Testis (tissue), 3 donors: ENCODE data around the gene LEF1. TPM values are rescaled to one million over a fixed set of nuclear protein-coding genes. Genes with fewer than 3 reads are reported as not detected.
"Not testable (repeated sequence)": the region's sequence is repeated elsewhere in the genome, so short reads cannot be mapped to it uniquely, and the experiment has no call there.

Experiments
- DNase-seq: peaks from one replicate; pipeline ENCODE4 v3.0.0-alpha.2; 2019
- H3K27ac ChIP-seq, 2 donors: fragments of 200-600 bp; sonication (generic); one replicate each; pipeline ENCODE4 v1.5.1; 2019
- H3K27me3 ChIP-seq: fragments of 200-600 bp; sonication (generic); one replicate; pipeline ENCODE4 v1.5.1; 2019
- H3K36me3 ChIP-seq: fragments of 200-600 bp; sonication (generic); one replicate; pipeline ENCODE4 v1.5.1; 2017; ENCODE audit warnings: low read depth; ENCODE audit errors: missing control alignments
- H3K4me1 ChIP-seq: fragments of 200-600 bp; sonication (generic); one replicate; pipeline ENCODE4 v1.5.1; 2019
- H3K4me3 ChIP-seq, 2 donors: fragments of 200-600 bp; sonication (generic); one replicate each; pipeline ENCODE4 v1.5.1; 2017 to 2019
- H3K9me3 ChIP-seq: fragments of 200-600 bp; sonication (generic); one replicate; pipeline ENCODE4 v1.5.1; 2017
- POLR2A ChIP-seq: fragments of 450-650 bp; IDR thresholded peaks from one replicate; pipeline ENCODE4 v1.6.1; 2017; ENCODE audit warnings: antibody characterized with exemption, mild to moderate bottlenecking, moderate library complexity
- WGBS, 2 donors: methylation state at CpG; one replicate each; pipeline ENCODE4 v1.1.5; 2018; 5-methylcytosine and 5-hydroxymethylcytosine counted together
- intact Hi-C: fragments of 100-400 bp; cut with DNase I; formaldehyde crosslinking; loops from one replicate; pipeline ENCODE4 v1.15.1; 2023; ENCODE audit warnings: low total_unique reads
- polyA plus RNA-seq: library from polyadenylated mRNA; stranded (reverse); fragments of 350-450 nt; fragmentation: Illumina TruSeq; extraction: RNeasy Lipid Tissue Mini Kit (QIAGEN cat#74804); gene quantifications from one replicate; pipeline ENCODE4 v1.2.3, GENCODE V29; 2014; ENCODE audit warnings: low read depth, low replicate concordance; ENCODE audit not compliant: insufficient read depth
- total RNA-seq, 2 donors: library from RNA; depleted of rRNA; stranded (reverse); fragments of >200 nt; gene quantifications; one replicate each; pipeline ENCODE4 v1.2.3, GENCODE V29; 2016
- TF ChIP-seq, protein P1 (sequence below), 3 experiments: fragments of 450-650 bp in 2 of 3; fragments of 200-600 bp in 1 of 3; sonication (generic) in 1 of 3; IDR thresholded peaks; one replicate each; pipeline ENCODE4 v1.5.1; 2016 to 2019; ENCODE audit warnings: antibody characterized with exemption in 3 of 3, mild to moderate bottlenecking in 2 of 3, moderate library complexity in 1 of 3

LEF1 gene
- total and polyA plus RNA-seq, 3 donors from 2014 or later, result 35.0 to 63.5 (median 37.1) TPM

DNA sequence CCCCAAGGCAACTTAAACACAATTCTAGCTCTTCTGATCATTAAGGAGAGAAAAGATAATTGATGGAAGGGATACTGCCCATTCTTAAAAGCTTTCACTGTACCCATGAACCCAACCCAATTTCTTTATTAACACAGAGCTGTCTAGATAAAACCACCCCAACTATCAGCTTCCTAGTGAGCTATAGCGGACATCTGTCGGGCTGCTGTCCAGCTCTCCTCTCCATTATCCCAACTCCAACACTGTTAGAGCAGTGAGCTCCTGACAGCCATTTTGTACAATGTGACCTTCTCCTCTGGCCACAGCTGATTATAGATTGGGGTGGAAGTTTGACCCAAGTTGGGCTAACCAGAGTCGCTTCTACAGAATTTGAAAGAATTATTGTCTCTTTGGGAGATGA, 112.9 kb downstream of the LEF1 start:
- Histone ChIP-seq H3K4me3 (no peak overlapping the region), H3K36me3 (no peaks in the 10 kb centered on the region), H3K27me3 (no peaks in the 10 kb centered on the region), H3K9me3 (no peaks in the 10 kb centered on the region), H3K27ac (no peak overlapping the region), H3K4me1 (no peaks in the 10 kb centered on the region)
- WGBS, 2 donors, result 88 to 94% methylated on average over 3 of the region's 3 CpGs
- intact Hi-C loops, result no loop called here
- no peak for DNase-seq
- no peak for TF ChIP-seq POLR2A
- TF ChIP-seq, protein P1, sequence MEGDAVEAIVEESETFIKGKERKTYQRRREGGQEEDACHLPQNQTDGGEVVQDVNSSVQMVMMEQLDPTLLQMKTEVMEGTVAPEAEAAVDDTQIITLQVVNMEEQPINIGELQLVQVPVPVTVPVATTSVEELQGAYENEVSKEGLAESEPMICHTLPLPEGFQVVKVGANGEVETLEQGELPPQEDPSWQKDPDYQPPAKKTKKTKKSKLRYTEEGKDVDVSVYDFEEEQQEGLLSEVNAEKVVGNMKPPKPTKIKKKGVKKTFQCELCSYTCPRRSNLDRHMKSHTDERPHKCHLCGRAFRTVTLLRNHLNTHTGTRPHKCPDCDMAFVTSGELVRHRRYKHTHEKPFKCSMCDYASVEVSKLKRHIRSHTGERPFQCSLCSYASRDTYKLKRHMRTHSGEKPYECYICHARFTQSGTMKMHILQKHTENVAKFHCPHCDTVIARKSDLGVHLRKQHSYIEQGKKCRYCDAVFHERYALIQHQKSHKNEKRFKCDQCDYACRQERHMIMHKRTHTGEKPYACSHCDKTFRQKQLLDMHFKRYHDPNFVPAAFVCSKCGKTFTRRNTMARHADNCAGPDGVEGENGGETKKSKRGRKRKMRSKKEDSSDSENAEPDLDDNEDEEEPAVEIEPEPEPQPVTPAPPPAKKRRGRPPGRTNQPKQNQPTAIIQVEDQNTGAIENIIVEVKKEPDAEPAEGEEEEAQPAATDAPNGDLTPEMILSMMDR (IDR thresholded peaks at IDR 0.05), result no peak

DNA sequence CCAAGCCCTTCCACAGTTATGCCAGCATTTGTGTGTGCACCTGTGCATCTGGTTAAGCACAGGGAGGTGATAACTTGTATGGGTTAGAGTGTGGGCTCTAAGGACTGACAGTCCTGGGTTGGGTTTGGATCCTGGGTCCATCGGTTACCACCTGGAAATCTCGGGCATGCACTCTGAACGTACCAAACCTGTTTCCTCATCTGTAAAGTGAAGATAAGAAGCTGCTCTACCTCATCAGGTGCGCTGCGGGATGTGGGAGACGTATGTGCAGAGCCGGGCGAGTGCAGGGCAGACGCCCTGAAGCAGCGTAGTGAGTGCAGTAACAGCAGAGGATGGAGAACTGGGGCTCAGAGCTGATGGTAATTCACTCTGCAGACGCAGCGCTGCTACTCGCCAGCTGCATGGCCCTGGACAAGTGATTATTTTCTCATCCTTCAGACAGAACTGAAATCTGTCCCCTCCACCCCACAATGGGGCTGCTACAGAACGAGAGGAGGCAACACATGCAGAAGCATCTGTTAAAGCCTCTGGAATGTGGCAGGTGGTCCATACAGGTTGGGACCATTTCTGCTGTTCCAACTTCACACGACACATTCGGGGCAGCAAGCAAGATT, 114.6 kb downstream of the LEF1 start:
- H3K9me3 ChIP-seq, result no peaks in the 10 kb centered on the region
- intact Hi-C loops, result no loop called here
- 91 to 95% methylated on average over 16 of the region's 16 CpGs for WGBS, 2 donors

DNA sequence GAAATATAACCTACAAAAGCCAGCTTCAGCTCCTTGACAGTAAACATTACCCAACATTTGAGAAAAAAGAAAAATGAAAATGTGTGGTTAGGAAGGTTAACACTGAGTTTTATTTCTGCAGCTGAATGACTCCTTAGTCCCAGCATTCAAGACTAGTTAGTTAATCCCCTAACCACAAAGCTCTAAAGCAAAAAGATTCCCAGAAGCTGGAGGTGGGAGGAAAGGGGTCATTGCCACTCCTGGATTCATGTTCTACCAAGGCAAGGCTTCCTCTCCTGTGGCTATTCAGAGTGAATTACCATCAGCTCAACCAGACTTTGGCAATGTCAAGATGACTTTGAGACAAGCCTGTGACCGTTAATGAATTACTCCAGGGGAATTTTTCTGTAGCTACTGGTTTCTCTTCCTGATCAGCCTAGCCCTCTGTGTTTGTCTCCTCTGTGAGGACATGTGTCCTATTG, 115.5 kb downstream of the LEF1 start:
- intact Hi-C loops, result no loop called here

More for the DNA sequence above, 114.6 kb downstream of the LEF1 start:
- Histone ChIP-seq H3K4me1 (no peaks in the 10 kb centered on the region), H3K27ac (no peak overlapping the region), H3K27me3 (no peaks in the 10 kb centered on the region), H3K4me3 (no peak overlapping the region), H3K36me3 (no peaks in the 10 kb centered on the region)
- no peak for DNase-seq
- TF ChIP-seq POLR2A, result no peak
- TF ChIP-seq, protein P1 (IDR thresholded peaks at IDR 0.05), result no peak

DNA sequence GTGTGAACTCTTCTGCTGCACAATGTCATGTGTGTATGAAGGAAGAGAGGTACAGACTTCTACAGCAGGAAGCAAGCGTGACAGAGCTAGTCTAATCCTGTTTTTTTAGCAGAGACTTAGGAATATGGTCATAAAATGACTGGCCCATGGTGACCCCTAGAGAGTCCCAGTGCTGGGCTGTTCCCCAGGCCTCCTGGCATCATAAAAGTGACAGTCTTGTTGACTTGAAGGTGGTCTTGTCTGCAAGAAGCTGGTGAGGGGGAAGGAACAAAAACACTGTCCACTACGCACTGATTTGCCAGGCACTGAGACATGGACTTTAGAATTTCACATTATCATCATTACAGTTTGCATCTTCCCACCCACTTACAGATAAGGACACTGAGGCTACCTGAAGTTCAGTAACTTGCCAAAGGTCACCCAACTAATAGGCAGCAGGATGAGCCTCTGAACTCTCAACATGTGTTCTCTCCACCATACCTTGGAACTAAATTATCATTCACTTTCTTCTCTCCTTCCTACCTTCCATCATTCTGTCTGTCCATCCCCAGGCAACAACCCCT, 116.1 kb downstream of the LEF1 start:
- intact Hi-C loops, result no loop called here
- TF ChIP-seq POLR2A, result no peak
- TF ChIP-seq, protein P1 (IDR thresholded peaks at IDR 0.05), result no peak
- Histone ChIP-seq H3K4me1 (no peaks in the 10 kb centered on the region), H3K36me3 (no peaks in the 10 kb centered on the region), H3K27ac (no peak overlapping the region), H3K9me3 (no peaks in the 10 kb centered on the region), H3K27me3 (no peaks in the 10 kb centered on the region), H3K4me3 (no peak overlapping the region)
- no peak for DNase-seq
- 86 to 91% methylated on average over 2 of the region's 2 CpGs for WGBS, 2 donors

More for the DNA sequence above, 115.5 kb downstream of the LEF1 start:
- DNase-seq, result no peak
- no peaks in the 10 kb centered on the region for H3K36me3 ChIP-seq
- WGBS, 2 donors, result 71 to 100% methylated on average over 1 of the region's 1 CpG
- H3K27me3 ChIP-seq, result no peaks in the 10 kb centered on the region
- no peaks in the 10 kb centered on the region for H3K9me3 ChIP-seq
- H3K4me1 ChIP-seq, result no peaks in the 10 kb centered on the region
- no peak overlapping the region for H3K4me3 ChIP-seq
- no peak overlapping the region for H3K27ac ChIP-seq
- TF ChIP-seq, protein P1 (IDR thresholded peaks at IDR 0.05), result no peak
- TF ChIP-seq POLR2A, result no peak

DNA sequence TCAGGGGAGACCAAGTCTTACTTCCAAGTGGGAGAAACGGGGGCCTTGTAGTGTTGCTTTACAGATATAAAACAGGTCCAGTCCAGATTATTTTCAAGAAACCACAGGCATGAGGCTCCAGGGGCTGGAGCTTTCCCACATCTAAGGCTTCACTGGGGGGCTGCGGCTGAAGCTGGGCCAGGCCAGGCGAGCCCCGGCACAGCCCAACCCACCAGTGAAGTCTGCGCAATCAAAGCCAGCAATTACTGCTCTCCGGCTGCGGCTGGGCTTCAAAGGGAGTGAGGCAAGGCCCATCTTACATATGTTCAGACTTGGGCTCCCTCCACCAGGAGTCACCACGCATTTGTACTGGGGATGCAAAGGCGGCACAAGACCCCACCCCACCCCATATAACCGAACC, 117.4 kb downstream of the LEF1 start:
- intact Hi-C loops, result no loop called here

DNA sequence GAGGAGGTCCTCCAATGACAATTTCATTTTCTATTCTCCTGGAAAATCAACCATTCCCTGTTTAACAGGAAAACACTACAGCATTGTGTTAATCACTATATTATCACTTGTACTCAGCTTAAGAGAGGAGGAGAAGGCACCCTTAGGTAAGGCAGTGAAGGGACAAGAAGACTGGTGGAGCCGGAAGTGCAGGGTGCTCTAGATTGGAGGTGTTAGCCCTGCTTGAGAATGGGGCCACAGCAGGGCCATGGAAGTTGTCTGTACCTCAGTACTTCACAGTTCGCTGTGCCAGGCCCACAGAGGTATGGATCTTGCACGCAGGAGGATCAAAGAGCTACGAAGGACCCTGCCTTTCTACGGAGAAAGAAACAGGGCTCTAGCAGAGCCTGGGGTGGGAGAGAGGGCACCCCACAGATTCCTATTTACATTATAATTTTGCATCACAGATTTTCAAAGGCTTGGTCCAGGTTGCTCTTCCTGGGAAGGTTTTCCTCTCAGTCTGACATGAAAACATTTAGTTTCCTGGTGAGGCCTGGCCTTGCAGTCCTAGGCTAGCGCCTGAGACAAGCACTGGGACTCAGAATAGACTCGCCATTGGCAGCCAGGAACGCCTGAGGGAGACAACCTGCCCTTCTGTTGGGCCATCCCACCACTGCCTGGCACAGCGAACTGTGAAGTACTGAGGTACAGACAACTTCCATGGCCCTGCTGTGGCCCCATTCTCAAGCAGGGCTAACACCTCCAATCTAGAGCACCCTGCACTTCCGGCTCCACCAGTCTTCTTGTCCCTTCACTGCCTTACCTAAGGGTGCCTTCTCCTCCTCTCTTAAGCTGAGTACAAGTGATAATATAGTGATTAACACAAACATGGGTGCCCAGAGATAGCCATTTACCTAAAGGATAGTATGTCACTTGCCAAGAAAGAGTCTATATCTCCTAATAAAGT, 118.3 kb downstream of the LEF1 start:
- H3K36me3 ChIP-seq, H3K27ac ChIP-seq, H3K4me3 ChIP-seq, H3K4me1 ChIP-seq, H3K9me3 ChIP-seq, H3K27me3 ChIP-seq, intact Hi-C loops, DNase-seq: not testable (repeated sequence)
- 92 to 93% methylated on average over 7 to 10 of the region's 10 CpGs for whole genome bisulfite sequencing, 2 donors

More for the DNA sequence above, 117.4 kb downstream of the LEF1 start:
- H3K4me1 ChIP-seq, result no peaks in the 10 kb centered on the region
- no peak overlapping the region for H3K27ac ChIP-seq
- WGBS, 2 donors, result 93 to 95% methylated on average over 10 of the region's 10 CpGs
- H3K36me3 ChIP-seq, result no peaks in the 10 kb centered on the region
- no peaks in the 10 kb centered on the region for H3K9me3 ChIP-seq
- H3K27me3 ChIP-seq, result no peaks in the 10 kb centered on the region
- TF ChIP-seq, protein P1 (IDR thresholded peaks at IDR 0.05), result no peak
- no peak for TF ChIP-seq POLR2A
- DNase-seq, result no peak
- H3K4me3 ChIP-seq, result no peak overlapping the region
